ENCODE measurements around the gene SLC39A11. TPM values are rescaled to one million over a fixed set of nuclear protein-coding genes. Genes with fewer than 3 reads are reported as not detected.

The SLC39A11 gene
- total RNA-seq, 1 donor from 2014 or later, result 13.2 TPM

DNA sequence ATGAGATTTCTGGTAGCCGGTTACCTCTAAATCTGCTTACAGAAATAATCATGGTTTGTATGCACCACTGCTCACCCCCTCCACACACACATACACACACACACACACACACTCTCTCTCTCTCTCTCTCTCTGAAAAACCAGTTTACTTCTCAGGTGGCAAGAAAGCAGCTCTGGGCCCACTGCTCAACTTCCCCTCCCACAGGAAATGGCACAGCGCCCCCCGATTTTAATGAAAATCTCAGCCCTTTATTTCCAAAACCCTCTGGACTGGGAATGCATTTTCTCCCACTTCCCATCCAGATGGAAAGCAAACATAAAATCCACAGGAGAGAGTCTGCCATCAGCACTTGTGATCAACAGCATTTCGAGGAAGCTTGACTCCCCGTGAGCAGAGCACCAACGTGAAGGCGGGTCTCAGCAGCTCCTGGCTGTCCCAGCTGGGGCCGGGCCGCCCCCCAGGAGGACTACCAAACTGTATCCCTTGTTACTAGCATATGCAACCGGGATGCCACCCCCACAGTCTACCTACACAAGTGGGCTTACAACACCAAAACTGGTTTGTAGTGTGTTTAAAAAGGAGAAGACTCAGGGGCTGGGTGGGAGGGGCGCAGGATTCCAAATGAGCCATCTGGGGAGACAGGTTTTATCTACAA lies 121.1 kb downstream of the SLC39A11 start:
- H3K27me3 Mint-ChIP-seq (ENCODE audit: unreplicated experiment), result no peaks in the 10 kb centered on the region
- no peak overlapping the region for H3K4me3 Mint-ChIP-seq (ENCODE audit: unreplicated experiment)
- no peak for DNase-seq (ENCODE audit: low spot score)
- no peaks in the 10 kb centered on the region for H3K9me3 Mint-ChIP-seq (ENCODE audit: unreplicated experiment)
- H3K4me1 Mint-ChIP-seq (ENCODE audit: unreplicated experiment), result peaks cover 16% of the 10 kb centered on the region
- no peak overlapping the region for H3K27ac Mint-ChIP-seq (ENCODE audit: unreplicated experiment)
- H3K36me3 Mint-ChIP-seq (ENCODE audit: low read depth, unreplicated experiment), result no peaks in the 10 kb centered on the region
- TF ChIP-seq, protein P1, sequence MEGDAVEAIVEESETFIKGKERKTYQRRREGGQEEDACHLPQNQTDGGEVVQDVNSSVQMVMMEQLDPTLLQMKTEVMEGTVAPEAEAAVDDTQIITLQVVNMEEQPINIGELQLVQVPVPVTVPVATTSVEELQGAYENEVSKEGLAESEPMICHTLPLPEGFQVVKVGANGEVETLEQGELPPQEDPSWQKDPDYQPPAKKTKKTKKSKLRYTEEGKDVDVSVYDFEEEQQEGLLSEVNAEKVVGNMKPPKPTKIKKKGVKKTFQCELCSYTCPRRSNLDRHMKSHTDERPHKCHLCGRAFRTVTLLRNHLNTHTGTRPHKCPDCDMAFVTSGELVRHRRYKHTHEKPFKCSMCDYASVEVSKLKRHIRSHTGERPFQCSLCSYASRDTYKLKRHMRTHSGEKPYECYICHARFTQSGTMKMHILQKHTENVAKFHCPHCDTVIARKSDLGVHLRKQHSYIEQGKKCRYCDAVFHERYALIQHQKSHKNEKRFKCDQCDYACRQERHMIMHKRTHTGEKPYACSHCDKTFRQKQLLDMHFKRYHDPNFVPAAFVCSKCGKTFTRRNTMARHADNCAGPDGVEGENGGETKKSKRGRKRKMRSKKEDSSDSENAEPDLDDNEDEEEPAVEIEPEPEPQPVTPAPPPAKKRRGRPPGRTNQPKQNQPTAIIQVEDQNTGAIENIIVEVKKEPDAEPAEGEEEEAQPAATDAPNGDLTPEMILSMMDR (IDR thresholded peaks at IDR 0.05; ENCODE audit: unreplicated experiment), result no peak

DNA sequence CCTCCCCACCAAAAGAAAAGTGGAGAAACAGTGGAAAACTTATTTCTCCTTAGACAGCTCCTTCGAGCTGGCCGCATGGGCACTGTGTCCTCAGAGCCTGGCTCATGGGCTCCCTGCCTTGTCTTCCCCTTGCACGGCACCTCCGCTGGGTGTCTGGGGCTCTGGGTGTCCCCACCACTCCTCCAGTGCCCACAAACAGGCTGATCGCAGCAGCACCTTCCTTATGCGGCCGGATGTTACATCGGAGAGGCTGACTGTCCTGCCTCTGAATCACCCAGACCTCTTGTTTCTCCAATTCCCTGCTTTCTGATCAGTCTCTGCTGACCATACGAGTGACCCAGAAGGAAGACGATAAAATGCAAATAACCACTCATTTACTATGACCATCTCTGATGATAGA lies 121.7 kb downstream of the SLC39A11 start:
- Mint-ChIP-seq H3K4me1 (ENCODE audit: unreplicated experiment) (peaks cover 16% of the 10 kb centered on the region), H3K36me3 (ENCODE audit: low read depth, unreplicated experiment) (no peaks in the 10 kb centered on the region), H3K27me3 (ENCODE audit: unreplicated experiment) (no peaks in the 10 kb centered on the region), H3K27ac (ENCODE audit: unreplicated experiment) (no peak overlapping the region), H3K9me3 (ENCODE audit: unreplicated experiment) (no peaks in the 10 kb centered on the region), H3K4me3 (ENCODE audit: unreplicated experiment) (no peak overlapping the region)
- TF ChIP-seq, protein P1 (IDR thresholded peaks at IDR 0.05; ENCODE audit: unreplicated experiment), result no peak
- no peak for DNase-seq (ENCODE audit: low spot score)

DNA sequence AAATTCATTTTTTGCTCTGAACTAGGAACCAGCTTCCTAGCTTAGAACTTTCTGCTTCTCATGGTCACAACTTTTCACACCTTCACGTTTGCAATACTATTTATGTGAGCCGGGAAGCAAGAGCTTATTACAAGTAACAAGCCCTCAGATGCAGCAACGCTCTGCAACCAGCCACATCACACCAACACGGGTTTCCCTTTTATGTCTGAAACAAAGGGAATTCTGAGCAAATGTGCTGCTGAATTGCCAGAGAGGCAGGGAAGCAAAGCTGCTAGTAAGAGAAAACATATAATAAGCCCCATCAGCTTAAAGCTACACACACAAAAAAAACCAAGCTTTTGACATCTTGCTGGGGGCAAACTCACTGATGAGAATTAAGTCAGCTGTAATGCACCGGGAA lies 122.2 kb downstream of the SLC39A11 start:
- Mint-ChIP-seq H3K4me3 (ENCODE audit: unreplicated experiment) (no peak overlapping the region), H3K27ac (ENCODE audit: unreplicated experiment) (no peak overlapping the region), H3K27me3 (ENCODE audit: unreplicated experiment) (no peaks in the 10 kb centered on the region), H3K4me1 (ENCODE audit: unreplicated experiment) (peaks cover 16% of the 10 kb centered on the region), H3K9me3 (ENCODE audit: unreplicated experiment) (no peaks in the 10 kb centered on the region), H3K36me3 (ENCODE audit: low read depth, unreplicated experiment) (no peaks in the 10 kb centered on the region)
- TF ChIP-seq, protein P1 (IDR thresholded peaks at IDR 0.05; ENCODE audit: unreplicated experiment), result no peak
- no peak for DNase-seq (ENCODE audit: low spot score)

DNA sequence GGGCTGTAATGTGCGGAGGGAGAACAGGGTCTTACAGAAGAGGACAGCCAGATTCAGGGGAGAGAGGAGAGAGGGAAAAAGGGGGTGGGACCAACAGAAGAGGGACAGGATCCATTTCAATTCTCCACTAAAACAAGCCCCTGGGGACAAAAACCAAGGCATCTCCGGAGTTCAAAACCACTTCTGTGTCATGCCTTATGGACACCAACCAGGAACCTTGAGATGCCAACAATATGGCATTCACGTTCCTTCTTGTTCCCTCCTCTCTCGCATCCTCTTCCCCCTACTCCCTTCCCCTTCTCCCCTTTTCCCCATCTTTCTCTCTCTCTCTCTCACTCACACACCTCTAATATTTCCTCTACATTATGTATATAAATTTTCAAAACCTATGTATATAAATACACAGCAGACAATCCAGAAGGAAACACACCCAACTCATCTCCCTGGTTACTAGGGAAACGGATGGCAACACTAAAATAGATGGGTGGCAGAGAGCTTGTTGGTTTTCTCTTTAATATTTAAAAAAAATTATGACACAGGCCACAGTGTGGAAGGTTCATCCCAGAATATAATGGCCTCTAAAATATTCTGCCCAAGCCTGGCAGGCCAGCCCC lies 123.1 kb downstream of the SLC39A11 start:
- H3K9me3 Mint-ChIP-seq (ENCODE audit: unreplicated experiment), result no peaks in the 10 kb centered on the region
- TF ChIP-seq, protein P1 (IDR thresholded peaks at IDR 0.05; ENCODE audit: unreplicated experiment), result no peak
- H3K36me3 Mint-ChIP-seq (ENCODE audit: low read depth, unreplicated experiment), result no peaks in the 10 kb centered on the region
- H3K4me1 Mint-ChIP-seq (ENCODE audit: unreplicated experiment), result peaks cover 16% of the 10 kb centered on the region
- no peak for DNase-seq (ENCODE audit: low spot score)
- no peaks in the 10 kb centered on the region for H3K27me3 Mint-ChIP-seq (ENCODE audit: unreplicated experiment)
- H3K27ac Mint-ChIP-seq (ENCODE audit: unreplicated experiment), result no peak overlapping the region
- H3K4me3 Mint-ChIP-seq (ENCODE audit: unreplicated experiment), result no peak overlapping the region

DNA sequence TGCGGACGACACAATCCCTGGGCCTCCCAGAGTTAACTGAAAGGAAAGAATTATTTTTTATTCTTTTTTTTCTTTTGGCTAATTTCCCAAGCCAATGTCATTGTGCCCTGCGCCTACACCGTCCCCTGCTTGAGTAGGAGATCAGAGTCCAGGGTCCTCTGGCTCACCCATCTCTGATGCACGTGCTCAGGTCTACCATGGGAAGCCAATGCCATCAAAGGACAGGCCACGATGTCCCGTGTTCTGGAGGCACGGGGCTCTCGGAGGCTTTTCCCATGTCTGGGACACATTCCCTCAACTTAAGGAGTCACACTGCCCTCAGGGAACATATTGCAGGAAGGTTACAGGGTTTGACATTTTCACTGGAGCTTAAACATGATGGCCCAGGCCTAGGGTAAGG lies 123.7 kb downstream of the SLC39A11 start:
- no peak overlapping the region for H3K4me3 Mint-ChIP-seq (ENCODE audit: unreplicated experiment)
- peaks cover 16% of the 10 kb centered on the region for H3K4me1 Mint-ChIP-seq (ENCODE audit: unreplicated experiment)
- no peaks in the 10 kb centered on the region for H3K36me3 Mint-ChIP-seq (ENCODE audit: low read depth, unreplicated experiment)
- no peaks in the 10 kb centered on the region for H3K27me3 Mint-ChIP-seq (ENCODE audit: unreplicated experiment)
- TF ChIP-seq, protein P1 (IDR thresholded peaks at IDR 0.05; ENCODE audit: unreplicated experiment), result no peak
- no peaks in the 10 kb centered on the region for H3K9me3 Mint-ChIP-seq (ENCODE audit: unreplicated experiment)
- no peak for DNase-seq (ENCODE audit: low spot score)
- no peak overlapping the region for H3K27ac Mint-ChIP-seq (ENCODE audit: unreplicated experiment)
